K562 (cell line): ENCODE results near the gene CTU1. TPM values are rescaled to one million over a fixed set of nuclear protein-coding genes. Genes with fewer than 3 reads are reported as not detected.

ENCODE experiments used
- ATAC-seq: fragments of 200-7000 bp; cut with Tn5 transposase; 3 replicates; pipeline ENCODE4 v1.9.1; 2020; ENCODE audit warnings: moderate library complexity
- BruUV-seq: library from RNA; stranded (reverse); fragments of 400-500 nt; replicated peaks from 2 replicates; lab custom pipeline; 2021; lab: Mats Ljungman, UMichigan
- CTCF ChIA-PET: fragments of 300-600 bp; formaldehyde crosslinking; extraction: SDS; loops from one replicate; lab custom pipeline; 2021; ENCODE audit warnings: low intra/inter-chr PET ratio; lab: Yijun Ruan, JAX
- POLR2A ChIA-PET: fragments of 300-600, 350-650 bp; sonication (Branson Sonifier 250); formaldehyde crosslinking; extraction: SDS; loops from one replicate; lab custom pipeline; 2021; ENCODE audit warnings: antibody characterized with exemption, inconsistent platforms; lab: Yijun Ruan, JAX
- DNase-seq, 4 experiments: peaks; one replicate each; pipeline versions ENCODE4 v3.0.0 to v3.0.0-alpha.2; 2011 to 2018; ENCODE audit warnings: low spot score in 3 of 4, mixed read lengths in 3 of 4; ENCODE audit errors: extremely low read depth in 1 of 4
- FAIRE-seq: peaks from 2 replicates; lab custom pipeline; 2011; peaks lifted over from hg19 to GRCh38; lab: Jason Lieb, UNC
- H2AFZ ChIP-seq: 2 replicates; pipeline ENCODE4 v1.6.0; 2011; ENCODE audit warnings: low read depth, low read length, control low read depth, inconsistent platforms
- H3K27ac ChIP-seq: fragments of 200-600 bp; 3 replicates; pipeline ENCODE4 v1.8.0; 2011; ENCODE audit warnings: low read depth, mild to moderate bottlenecking, control low read depth, inconsistent platforms, low read length, moderate library complexity, mixed read lengths; ENCODE audit errors: extremely low read depth
- H3K27me3 ChIP-seq, 2 experiments: fragments of 300-600 bp in 1 of 2; 2 replicates in 1 of 2; 3 replicates in 1 of 2; pipeline versions ENCODE4 v1.6.0 to v1.8.0; 2011; ENCODE audit warnings: inconsistent platforms in 2 of 2, low read length in 2 of 2, mild to moderate bottlenecking in 1 of 2, mixed read lengths in 1 of 2, moderate library complexity in 1 of 2; ENCODE audit not compliant: control insufficient read depth in 2 of 2, insufficient read depth in 2 of 2
- H3K36me3 ChIP-seq: fragments of 300-600 bp; 3 replicates; pipeline ENCODE4 v1.8.0; 2011; ENCODE audit warnings: mild to moderate bottlenecking, low read length, inconsistent platforms; ENCODE audit not compliant: control insufficient read depth, insufficient read depth
- H3K4me1 ChIP-seq, 2 experiments: fragments of 200-600 bp in 1 of 2; replicated peaks in 1 of 2; 2 replicates in 1 of 2; 3 replicates in 1 of 2; pipeline versions ENCODE4 v1.5.1 to v1.8.0; 2011; ENCODE audit warnings: inconsistent platforms in 2 of 2, low read length in 2 of 2, mild to moderate bottlenecking in 1 of 2, mixed read lengths in 1 of 2, moderate library complexity in 1 of 2; ENCODE audit not compliant: control insufficient read depth in 2 of 2, insufficient read depth in 2 of 2
- H3K4me2 ChIP-seq: 2 replicates; pipeline ENCODE4 v1.6.1; 2011; ENCODE audit warnings: low read length, control low read depth, inconsistent platforms, mixed read lengths; ENCODE audit not compliant: insufficient read depth
- H3K4me3 ChIP-seq: fragments of 200-600 bp; sonication (generic), shearing (Covaris generic); 2 replicates; pipeline ENCODE4 v1.5.1; 2016; ENCODE audit warnings: control low read depth, inconsistent platforms
- H3K79me2 ChIP-seq: fragments of 200-600 bp; 3 replicates; pipeline ENCODE4 v1.8.0; 2011; ENCODE audit warnings: low read length, inconsistent platforms; ENCODE audit not compliant: control insufficient read depth, insufficient read depth
- H3K9ac ChIP-seq, 2 experiments: 2 replicates each; pipeline versions ENCODE4 v1.6.0 to v1.6.1; 2011; ENCODE audit warnings: low read depth in 2 of 2, low read length in 2 of 2, control low read depth in 1 of 2, inconsistent platforms in 1 of 2, mild to moderate bottlenecking in 1 of 2, mixed read lengths in 1 of 2; ENCODE audit not compliant: insufficient read depth in 1 of 2
- H3K9me1 ChIP-seq: one replicate; pipeline ENCODE4 v1.6.0; 2011; ENCODE audit warnings: inconsistent platforms, mild to moderate bottlenecking, low read length, moderate library complexity; ENCODE audit not compliant: control insufficient read depth, insufficient read depth
- H3K9me3 ChIP-seq: replicated peaks from 2 replicates; pipeline ENCODE4 v1.5.1; 2011; ENCODE audit warnings: low read depth, low read length, inconsistent platforms; ENCODE audit not compliant: control insufficient read depth, insufficient read depth
- H4K20me1 ChIP-seq: replicated peaks from 2 replicates; pipeline ENCODE4 v1.6.1; 2011; ENCODE audit warnings: low read length, inconsistent platforms, mixed read lengths; ENCODE audit not compliant: control insufficient read depth, insufficient read depth
- CEBPB ChIP-seq: fragments of 450-650 bp; IDR thresholded peaks from 2 replicates; pipeline ENCODE4 v1.6.1; 2016; ENCODE audit warnings: missing genetic modification characterization, missing compliant biosample characterization
- EHMT2 ChIP-seq: fragments of 450-650 bp; IDR thresholded peaks from 2 replicates; pipeline ENCODE4 v1.6.1; 2018; ENCODE audit warnings: antibody characterized with exemption
- HMG20B ChIP-seq: fragments of 250-450 bp; sonication (Bioruptor Pico); IDR thresholded peaks from 2 replicates; pipeline ENCODE4 v1.5.0; 2021; ENCODE audit warnings: mild to moderate bottlenecking
- L3MBTL2 ChIP-seq: fragments of 450-650 bp; IDR thresholded peaks from 2 replicates; pipeline ENCODE4 v1.6.1; 2016; ENCODE audit warnings: mild to moderate bottlenecking, moderate library complexity
- PTRF ChIP-seq: fragments of 450-650 bp; IDR thresholded peaks from 2 replicates; pipeline ENCODE4 v1.6.1; 2016; ENCODE audit warnings: mild to moderate bottlenecking, missing genetic modification characterization, missing compliant biosample characterization
- STAT5A ChIP-seq: IDR thresholded peaks from 2 replicates; pipeline ENCODE4 v1.6.1; 2012; ENCODE audit warnings: low read length, inconsistent platforms, borderline replicate concordance
- TRIM28 ChIP-seq: fragments of 450-650 bp; IDR thresholded peaks from 2 replicates; pipeline ENCODE4 v1.6.1; 2017
- U2AF2 ChIP-seq: fragments of 200-400 bp; formaldehyde crosslinking; optimal IDR thresholded peaks from 2 replicates; pipeline ENCODE3; 2017; ENCODE audit warnings: low read depth, mild to moderate bottlenecking, low read length
- ZNF717 ChIP-seq: fragments of 250-450 bp; sonication (Bioruptor Pico); IDR thresholded peaks from 2 replicates; pipeline ENCODE4 v1.5.0; 2021
- ZNF76 ChIP-seq: fragments of 250-450 bp; sonication (Bioruptor Pico); IDR thresholded peaks from 2 replicates; pipeline ENCODE4 v1.4.0; 2020; ENCODE audit warnings: mild to moderate bottlenecking, moderate library complexity, borderline replicate concordance
- ZNF77 ChIP-seq: fragments of 250-450 bp; sonication (Bioruptor Pico); IDR thresholded peaks from 2 replicates; pipeline ENCODE4 v1.5.0; 2020
- ZNF780A ChIP-seq: fragments of 250-450 bp; sonication (Bioruptor Pico); IDR thresholded peaks from 2 replicates; pipeline ENCODE4 v1.5.0; 2021; ENCODE audit warnings: mild to moderate bottlenecking
- WGBS: fragments of 100-300 bp; shearing (Covaris generic); methylation state at CpG from one replicate; pipeline ENCODE4 v1.1.6; 2016; ENCODE audit warnings: low coverage, mixed read lengths; ENCODE audit not compliant: insufficient coverage; ENCODE audit errors: missing lambda C conversion rate; 5-methylcytosine and 5-hydroxymethylcytosine counted together
- in situ Hi-C: fragments of 300-500 bp; cut with MboI; formaldehyde crosslinking; loops from 4 replicates; pipeline ENCODE4 v1.15.0; 2018; ENCODE audit warnings: inconsistent platforms, mixed read lengths
- intact Hi-C: fragments of 100-400 bp; cut with micrococcal nuclease; formaldehyde crosslinking; loops from 2 replicates; pipeline ENCODE4 v1.14.2; 2022
- polyA plus RNA-seq, 8 experiments: library from polyadenylated mRNA; depleted of rRNA in 4 of 8; stranded (reverse) in 5 of 8; unstranded in 3 of 8; fragments of >200 nt; fragmentation: Nextera tagmentation in 2 of 8; fragmentation: Illumina TruSeq in 1 of 8; extraction: Ambion mirVana in 2 of 8; extraction: Trizol in 1 of 8; gene quantifications; 2 replicates each; pipeline versions ENCODE4 v1.2.1 to v1.2.3, GENCODE V29; 2011 to 2014; ENCODE audit warnings: inconsistent platforms in 1 of 8, missing spikeins in 1 of 8
- total RNA-seq, 7 experiments: library from RNA; depleted of rRNA in 6 of 7; stranded (reverse); fragments of >200 nt in 6 of 7; fragmentation: Illumina TruSeq in 2 of 7; extraction: Trizol in 2 of 7; gene quantifications; 2 replicates each; pipeline versions ENCODE4 v1.2.1 to v1.2.3, GENCODE V29; 2011 to 2021; ENCODE audit warnings: low replicate concordance in 1 of 7
- TF ChIP-seq, protein P1 (sequence below): sonication (generic); formaldehyde crosslinking; IDR thresholded peaks from 2 replicates; pipeline ENCODE4 v1.8.1; 2022; ENCODE audit warnings: missing genetic modification reagents

Gene CTU1
- total and polyA plus RNA-seq, 9 of the 15 experiments (the other 6 are each of a cell fraction or from before 2014, with no cell fraction given), result 0.03 to 18.4 (median 2.3) TPM; not detected in 1

DNA sequence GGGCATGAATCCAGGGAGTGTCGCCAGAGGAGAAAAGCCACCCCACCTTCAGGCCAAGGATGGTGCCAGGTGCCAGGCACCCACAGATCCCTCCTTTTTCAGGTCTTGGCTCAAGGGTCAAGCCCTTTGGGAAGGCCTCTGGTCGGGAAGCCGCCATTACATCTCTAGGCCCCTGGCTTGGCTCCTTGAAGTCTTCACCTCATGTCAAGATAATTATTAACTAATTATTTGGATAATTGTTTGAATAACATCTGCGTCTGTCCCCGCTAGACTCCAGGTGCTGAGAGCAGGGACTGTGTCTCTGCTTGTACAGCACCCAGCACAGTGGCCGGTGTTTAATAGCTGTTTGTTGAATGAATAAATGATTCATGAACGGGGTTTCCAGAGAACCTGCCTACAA, 44.5 kb downstream of the CTU1 start:
- Histone ChIP-seq H3K36me3 (no peaks in the 10 kb centered on the region), H3K79me2 (no peaks in the 10 kb centered on the region), H3K9ac (no peak overlapping the region), H2AFZ (no peak overlapping the region), H3K4me3 (no peak overlapping the region), H4K20me1 (no peaks in the 10 kb centered on the region), H3K27ac (no peak overlapping the region), H3K4me2 (no peak overlapping the region), H3K27me3 (peaks cover 1 to 8% of the 10 kb centered on the region in 2 experiments; a peak in 1 of 5 replicates), H3K9me3 (no peaks in the 10 kb centered on the region), H3K4me1 (peaks cover 16 to 18% of the 10 kb centered on the region in 2 experiments), H3K9me1 (no peaks in the 10 kb centered on the region)
- intact Hi-C loops, result no loop called here
- ChIA-PET POLR2A (no interaction called here), CTCF (no interaction called here)
- no TSS peak for BruUV-seq
- no peak for ATAC-seq
- in situ Hi-C loops, result no loop called here
- TF ChIP-seq ZNF76 (CRISPR knock-in tag) (no peak), HMG20B (CRISPR knock-in tag) (no peak), CEBPB (tag) (no peak), TRIM28 (no peak), L3MBTL2 (no peak), ZNF77 (CRISPR knock-in tag) (no peak), U2AF2 (no peak), STAT5A (no peak), ZNF780A (CRISPR knock-in tag) (no peak), PTRF (tag) (no peak), ZNF717 (CRISPR knock-in tag) (no peak), EHMT2 (no peak)
- TF ChIP-seq, protein P1, sequence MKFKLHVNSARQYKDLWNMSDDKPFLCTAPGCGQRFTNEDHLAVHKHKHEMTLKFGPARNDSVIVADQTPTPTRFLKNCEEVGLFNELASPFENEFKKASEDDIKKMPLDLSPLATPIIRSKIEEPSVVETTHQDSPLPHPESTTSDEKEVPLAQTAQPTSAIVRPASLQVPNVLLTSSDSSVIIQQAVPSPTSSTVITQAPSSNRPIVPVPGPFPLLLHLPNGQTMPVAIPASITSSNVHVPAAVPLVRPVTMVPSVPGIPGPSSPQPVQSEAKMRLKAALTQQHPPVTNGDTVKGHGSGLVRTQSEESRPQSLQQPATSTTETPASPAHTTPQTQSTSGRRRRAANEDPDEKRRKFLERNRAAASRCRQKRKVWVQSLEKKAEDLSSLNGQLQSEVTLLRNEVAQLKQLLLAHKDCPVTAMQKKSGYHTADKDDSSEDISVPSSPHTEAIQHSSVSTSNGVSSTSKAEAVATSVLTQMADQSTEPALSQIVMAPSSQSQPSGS, result no peak
- FAIRE-seq, result no peak
- WGBS, result 67% methylated on average over 7 of the region's 7 CpGs
- no peak for DNase-seq
